CD4-positive, alpha-beta memory T cell (primary cell): Measurements from ENCODE around the gene IRS1. TPM values are rescaled to one million over a fixed set of nuclear protein-coding genes. Genes with fewer than 3 reads are reported as not detected.
A peak's percentile ranks its signal among the peaks of the same experiment; 100 is the strongest.

Experiments used
- CTCF ChIA-PET: fragments of 350-600 bp; sonication (Branson Sonifier 250); formaldehyde crosslinking; loops from one replicate; lab custom pipeline; 2021; ENCODE audit warnings: inconsistent platforms; ENCODE audit not compliant: partially characterized antibody; lab: Charles Lee
- POLR2A ChIA-PET: fragments of 350-600 bp; sonication (Branson Sonifier 250); formaldehyde crosslinking; loops from one replicate; lab custom pipeline; 2021; ENCODE audit not compliant: partially characterized antibody; lab: Charles Lee
- DNase-seq, 5 donors: peaks; one replicate each; pipeline versions ENCODE4 v3.0.0 to v3.0.0-alpha.2; 2020 to 2022; ENCODE audit warnings: mixed read lengths in 1 of 5
- H3K27ac ChIP-seq: one replicate; pipeline ENCODE4 v1.7.0; 2013; ENCODE audit warnings: low read depth, low read length
- H3K27me3 ChIP-seq: 2 replicates; pipeline ENCODE4 v1.7.0; 2013; ENCODE audit warnings: mild to moderate bottlenecking, low read length, moderate library complexity; ENCODE audit not compliant: insufficient read depth
- H3K36me3 ChIP-seq: 2 replicates; pipeline ENCODE4 v1.7.0; 2013; ENCODE audit warnings: mild to moderate bottlenecking, low read length, moderate library complexity; ENCODE audit not compliant: insufficient read depth
- H3K4me1 ChIP-seq: 2 replicates; pipeline ENCODE4 v1.7.0; 2013; ENCODE audit warnings: mild to moderate bottlenecking, low read length, moderate library complexity; ENCODE audit not compliant: insufficient read depth
- H3K4me3 ChIP-seq, 2 donors: one replicate each; pipeline ENCODE4 v1.7.0; 2013; ENCODE audit warnings: low read length in 2 of 2, mild to moderate bottlenecking in 1 of 2
- H3K9me3 ChIP-seq, 2 donors: one replicate each; pipeline ENCODE4 v1.7.0; 2013; ENCODE audit warnings: low read length in 2 of 2, control low read depth in 1 of 2; ENCODE audit not compliant: control insufficient read depth in 1 of 2
- H3K27ac Mint-ChIP-seq, 7 donors: one replicate each; pipeline ENCODE4 v1.8.0; 2020 to 2021; ENCODE audit warnings: mixed read lengths in 7 of 7, mild to moderate bottlenecking in 6 of 7, inconsistent platforms in 3 of 7, moderate library complexity in 3 of 7
- H3K27me3 Mint-ChIP-seq, 2 donors: one replicate each; pipeline ENCODE4 v1.8.0; 2020 to 2021; ENCODE audit warnings: mixed read lengths in 2 of 2
- H3K36me3 Mint-ChIP-seq, 2 donors: one replicate each; pipeline ENCODE4 v1.8.0; 2020 to 2021; ENCODE audit warnings: mixed read lengths in 2 of 2, inconsistent platforms in 1 of 2, mild to moderate bottlenecking in 1 of 2
- H3K4me1 Mint-ChIP-seq, 4 donors: one replicate each; pipeline ENCODE4 v1.8.0; 2020 to 2021; ENCODE audit warnings: mixed read lengths in 4 of 4, mild to moderate bottlenecking in 1 of 4
- H3K4me3 Mint-ChIP-seq, 8 donors: one replicate each; pipeline ENCODE4 v1.8.0; 2020 to 2021; ENCODE audit warnings: mixed read lengths in 8 of 8, mild to moderate bottlenecking in 7 of 8, moderate library complexity in 6 of 8, inconsistent platforms in 3 of 8
- H3K9me3 Mint-ChIP-seq, 8 donors: one replicate each; pipeline ENCODE4 v1.8.0; 2020 to 2021; ENCODE audit warnings: mixed read lengths in 8 of 8, mild to moderate bottlenecking in 5 of 8, inconsistent platforms in 3 of 8, moderate library complexity in 1 of 8
- intact Hi-C: fragments of 100-400 bp; cut with micrococcal nuclease; formaldehyde crosslinking; loops from one replicate; pipeline ENCODE4 v1.15.1; 2023
- polyA plus RNA-seq, 2 donors: library from polyadenylated mRNA; unstranded; fragments of 300-500 nt; fragmentation: Illumina TruSeq; gene quantifications; one replicate each; pipeline ENCODE4 v1.2.3, GENCODE V29; 2021
- total RNA-seq, 2 experiments: library from RNA; stranded (reverse); gene quantifications; one replicate each; pipeline ENCODE4 v1.2.3, GENCODE V29; 2021

IRS1 gene
- total and polyA plus RNA-seq, 4 experiments from 2014 or later = 0.02 to 2.4 (median 1.1) TPM

- ChIA-PET CTCF (no interaction called here), POLR2A (no interaction called here)
- Mint-ChIP-seq H3K9me3 (peaks cover 0 to 4% (median 0%) of the 10 kb centered on the region in 8 donors), H3K36me3 (no peaks in the 10 kb centered on the region), H3K27ac (no peak overlapping the region), H3K27me3 (peaks cover 0 to 2% of the 10 kb centered on the region in 2 donors), H3K4me3 (no peak overlapping the region), H3K4me1 (peaks cover 0 to 4% (median 0%) of the 10 kb centered on the region in 4 donors)
- Histone ChIP-seq H3K27me3 (no peaks in the 10 kb centered on the region), H3K27ac (no peak overlapping the region), H3K4me1 (no peaks in the 10 kb centered on the region), H3K4me3 (no peak overlapping the region), H3K9me3 (no peaks in the 10 kb centered on the region), H3K36me3 (no peaks in the 10 kb centered on the region)
- DNase-seq = no peak
- intact Hi-C loops = no loop called here
These were observed 61.3 kb downstream of the IRS1 start for GRCh38 chr2:226738191-226738820.

- no peak overlapping the region for H3K4me3 Mint-ChIP-seq
- H3K27ac Mint-ChIP-seq = no peak overlapping the region
- no peaks in the 10 kb centered on the region for H3K27me3 Mint-ChIP-seq
- H3K36me3 Mint-ChIP-seq = no peaks in the 10 kb centered on the region
- Histone ChIP-seq H3K27me3 (no peaks in the 10 kb centered on the region), H3K4me1 (no peaks in the 10 kb centered on the region), H3K4me3 (no peak overlapping the region), H3K9me3 (no peaks in the 10 kb centered on the region), H3K27ac (no peak overlapping the region), H3K36me3 (no peaks in the 10 kb centered on the region)
- intact Hi-C loops = no loop called here
- DNase-seq = no peak
- H3K9me3 Mint-ChIP-seq = peaks cover 0 to 4% (median 0%) of the 10 kb centered on the region in 8 donors
- CTCF ChIA-PET = no interaction called here
- H3K4me1 Mint-ChIP-seq = peaks cover 0 to 4% (median 0%) of the 10 kb centered on the region in 4 donors
- POLR2A ChIA-PET = no interaction called here
These were observed 63.2 kb downstream of the IRS1 start for GRCh38 chr2:226736382-226736781.

GRCh38 chr2:226733927-226734564 lies 65.6 kb downstream of the IRS1 start:
- Histone ChIP-seq H3K27me3 (no peaks in the 10 kb centered on the region), H3K9me3 (no peaks in the 10 kb centered on the region), H3K4me3 (no peak overlapping the region), H3K4me1 (no peaks in the 10 kb centered on the region), H3K36me3 (no peaks in the 10 kb centered on the region), H3K27ac (no peak overlapping the region)
- Mint-ChIP-seq H3K4me1 (peaks cover 0 to 4% (median 0%) of the 10 kb centered on the region in 4 donors), H3K4me3 (no peak overlapping the region), H3K36me3 (no peaks in the 10 kb centered on the region), H3K27me3 (peaks cover 0 to 1% of the 10 kb centered on the region in 2 donors), H3K9me3 (peaks cover 0 to 4% (median 0%) of the 10 kb centered on the region in 8 donors), H3K27ac (peak overlapping the region in 1 of 7 donors; percentile 13)
- ChIA-PET POLR2A (no interaction called here), CTCF (no interaction called here)
- DNase-seq = no peak
- intact Hi-C loops = no loop called here

- intact Hi-C loops = no loop called here
These were observed 66.3 kb downstream of the IRS1 start for GRCh38 chr2:226733189-226733858.

GRCh38 chr2:226732478-226733188 lies 67.0 kb downstream of the IRS1 start:
- no peaks in the 10 kb centered on the region for H3K4me1 ChIP-seq
- ChIA-PET POLR2A (no interaction called here), CTCF (no interaction called here)
- Mint-ChIP-seq H3K4me1 (peaks cover 0 to 4% (median 0%) of the 10 kb centered on the region in 4 donors), H3K27ac (no peak overlapping the region), H3K9me3 (peaks cover 0 to 4% (median 0%) of the 10 kb centered on the region in 8 donors), H3K27me3 (peaks cover 0 to 5% of the 10 kb centered on the region in 2 donors), H3K36me3 (no peaks in the 10 kb centered on the region), H3K4me3 (no peak overlapping the region)
- intact Hi-C loops = no loop called here
- no peaks in the 10 kb centered on the region for H3K36me3 ChIP-seq
- no peaks in the 10 kb centered on the region for H3K27me3 ChIP-seq
- H3K27ac ChIP-seq = no peak overlapping the region
- no peaks in the 10 kb centered on the region for H3K9me3 ChIP-seq
- H3K4me3 ChIP-seq = no peak overlapping the region
- no peak for DNase-seq

More at GRCh38 chr2:226733189-226733858, 66.3 kb downstream of the IRS1 start:
- CTCF ChIA-PET = no interaction called here
- Mint-ChIP-seq H3K4me3 (peak overlapping the region in 1 of 8 donors; percentile 6), H3K27ac (peak overlapping the region in 1 of 7 donors; percentile 13), H3K27me3 (peaks cover 0 to 2% of the 10 kb centered on the region in 2 donors), H3K4me1 (peaks cover 0 to 4% (median 0%) of the 10 kb centered on the region in 4 donors), H3K9me3 (peaks cover 0 to 4% (median 0%) of the 10 kb centered on the region in 8 donors), H3K36me3 (no peaks in the 10 kb centered on the region)
- Histone ChIP-seq H3K27me3 (no peaks in the 10 kb centered on the region), H3K9me3 (no peaks in the 10 kb centered on the region), H3K4me3 (no peak overlapping the region), H3K27ac (no peak overlapping the region), H3K36me3 (no peaks in the 10 kb centered on the region), H3K4me1 (no peaks in the 10 kb centered on the region)
- POLR2A ChIA-PET = no interaction called here
- no peak for DNase-seq

- DNase-seq = no peak
- H3K27me3 ChIP-seq = no peaks in the 10 kb centered on the region
- no peaks in the 10 kb centered on the region for H3K4me1 ChIP-seq
- H3K4me1 Mint-ChIP-seq = peaks cover 0 to 5% (median 3%) of the 10 kb centered on the region in 4 donors
- no peak overlapping the region for H3K27ac ChIP-seq
- no peak overlapping the region for H3K4me3 ChIP-seq
- H3K36me3 Mint-ChIP-seq = no peaks in the 10 kb centered on the region
- H3K4me3 Mint-ChIP-seq = no peak overlapping the region
- H3K9me3 ChIP-seq = no peaks in the 10 kb centered on the region
- intact Hi-C loops = no loop called here
- no peak overlapping the region for H3K27ac Mint-ChIP-seq
- H3K27me3 Mint-ChIP-seq = peaks cover 5 to 7% of the 10 kb centered on the region in 2 donors
- ChIA-PET POLR2A (no interaction called here), CTCF (no interaction called here)
- no peaks in the 10 kb centered on the region for H3K36me3 ChIP-seq
- no peaks in the 10 kb centered on the region for H3K9me3 Mint-ChIP-seq
These were observed 69.1 kb downstream of the IRS1 start for GRCh38 chr2:226730481-226730880.

- Mint-ChIP-seq H3K4me3 (no peak overlapping the region), H3K9me3 (no peaks in the 10 kb centered on the region), H3K27ac (no peak overlapping the region), H3K27me3 (peaks cover 10 to 11% of the 10 kb centered on the region in 2 donors), H3K4me1 (peaks cover 0 to 5% (median 3%) of the 10 kb centered on the region in 4 donors), H3K36me3 (no peaks in the 10 kb centered on the region)
- intact Hi-C loops = no loop called here
- Histone ChIP-seq H3K27ac (no peak overlapping the region), H3K36me3 (no peaks in the 10 kb centered on the region), H3K4me1 (no peaks in the 10 kb centered on the region), H3K4me3 (no peak overlapping the region), H3K9me3 (no peaks in the 10 kb centered on the region), H3K27me3 (no peaks in the 10 kb centered on the region)
- no peak for DNase-seq
- CTCF ChIA-PET = no interaction called here
- POLR2A ChIA-PET = no interaction called here
These were observed 70.6 kb downstream of the IRS1 start for GRCh38 chr2:226728996-226729395.
